GM18508 (cell line): ENCODE results near the gene FRMD3.

Experiments
- ATAC-seq: cut with Tn5 transposase; IDR thresholded peaks from one replicate; pipeline ENCODE4 v1.9.1; 2021; ENCODE audit warnings: moderate number of reproducible peaks; ENCODE audit not compliant: insufficient read depth, unreplicated experiment

The FRMD3 gene

GRCh38 chr9:83204047-83204446 lies 334.2 kb downstream of the FRMD3 start:
- ATAC-seq = no peak

GRCh38 chr9:83200531-83200930 lies 337.7 kb downstream of the FRMD3 start:
- no peak for ATAC-seq

DNA sequence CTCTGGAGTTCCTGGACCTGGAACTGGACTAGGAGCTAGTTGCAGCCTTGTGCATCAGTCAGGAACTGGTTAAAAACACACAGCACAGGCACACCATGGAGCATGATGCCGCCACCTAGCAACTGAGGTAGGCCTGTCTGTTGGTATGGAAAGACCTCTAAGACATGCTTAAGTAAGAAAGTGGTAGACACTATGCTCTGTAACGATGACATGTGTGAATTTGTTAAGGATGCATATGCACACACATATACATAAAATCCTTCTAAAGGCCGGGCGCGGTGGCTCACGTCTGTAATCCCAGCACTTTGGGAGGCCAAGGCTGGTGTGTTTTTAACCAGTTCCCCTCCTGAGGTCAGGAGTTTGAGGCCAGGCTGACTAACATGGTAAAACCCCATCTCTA lies 338.4 kb downstream of the FRMD3 start:
- no peak for ATAC-seq

GRCh38 chr9:83199240-83199639 lies 339.0 kb downstream of the FRMD3 start:
- ATAC-seq = no peak

DNA sequence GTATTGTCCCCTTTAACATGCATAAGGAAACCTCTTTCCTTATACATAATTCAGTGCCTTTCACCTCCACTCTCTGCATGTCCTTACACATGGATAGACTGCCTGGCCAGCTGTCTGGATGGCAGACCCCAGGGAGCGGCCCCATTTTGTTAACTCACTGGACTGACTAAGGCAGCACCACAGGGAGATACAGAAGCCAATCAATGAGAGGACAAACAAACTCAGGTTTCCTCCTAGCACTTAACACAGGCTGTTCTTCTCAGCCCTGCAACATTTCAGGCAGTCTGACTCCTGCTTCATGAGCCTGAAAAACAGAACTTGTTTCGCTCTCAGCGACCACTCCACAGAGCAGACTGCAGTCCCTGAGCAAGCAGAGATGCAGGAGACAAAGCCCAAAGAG lies 339.8 kb downstream of the FRMD3 start:
- ATAC-seq = no peak

DNA sequence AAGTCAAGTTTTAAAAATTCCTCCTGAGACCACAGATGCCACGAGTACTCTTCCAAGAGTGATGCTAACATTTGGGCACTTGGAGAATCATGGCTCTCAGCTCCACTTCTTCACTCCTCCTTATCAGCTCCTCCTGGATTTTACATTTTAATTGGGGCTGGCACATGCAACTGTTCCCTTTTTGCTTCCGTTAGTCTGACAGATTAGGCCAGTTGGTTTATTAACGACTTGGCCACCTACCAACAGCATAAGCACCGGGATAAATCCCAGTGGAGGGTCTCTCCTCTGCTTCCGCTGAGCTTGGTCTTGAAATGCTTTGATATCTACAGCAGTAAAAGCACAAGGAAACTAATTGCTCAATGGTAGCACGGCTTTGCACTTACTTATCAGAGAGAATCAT lies 340.6 kb downstream of the FRMD3 start:
- ATAC-seq = no peak

DNA sequence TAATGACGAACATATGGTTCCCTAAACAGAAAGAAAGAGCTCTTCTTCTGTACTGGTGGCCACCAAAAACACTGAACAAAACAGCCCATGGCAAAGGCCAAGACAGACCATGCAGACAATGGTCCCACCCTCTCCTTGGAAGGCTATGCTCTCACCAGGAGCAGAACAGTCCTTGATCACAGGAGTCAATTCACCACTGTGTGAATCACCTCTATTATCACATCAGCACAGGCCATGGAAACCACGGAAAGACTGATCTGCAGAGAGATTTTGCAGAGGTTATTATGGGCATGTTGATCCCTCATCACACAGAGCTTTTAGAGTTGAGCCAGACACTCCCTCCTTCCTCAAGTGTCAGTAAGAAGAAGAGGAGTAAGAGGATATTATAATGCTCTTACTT lies 341.3 kb downstream of the FRMD3 start:
- ATAC-seq = no peak
